22Rv1 (cell line): Measurements from ENCODE around the gene OLIG2.

Experiments
- H3K27ac ChIP-seq: fragments of 450-650 bp; 2 replicates; pipeline ENCODE4 v1.5.1; 2017
- CTCF ChIP-seq: fragments of 450-650 bp; IDR thresholded peaks from 2 replicates; pipeline ENCODE4 v1.5.1; 2017; ENCODE audit warnings: mild to moderate bottlenecking
- ZFX ChIP-seq: fragments of 450-650 bp; IDR thresholded peaks from 2 replicates; pipeline ENCODE4 v1.6.1; 2017; ENCODE audit warnings: antibody characterized with exemption, borderline replicate concordance

Gene OLIG2

GRCh38 chr21:33011462-33011861, 14.3 kb upstream of the OLIG2 start:
- H3K27ac ChIP-seq = no peak overlapping the region
- TF ChIP-seq CTCF = no peak
- TF ChIP-seq ZFX = no peak

DNA sequence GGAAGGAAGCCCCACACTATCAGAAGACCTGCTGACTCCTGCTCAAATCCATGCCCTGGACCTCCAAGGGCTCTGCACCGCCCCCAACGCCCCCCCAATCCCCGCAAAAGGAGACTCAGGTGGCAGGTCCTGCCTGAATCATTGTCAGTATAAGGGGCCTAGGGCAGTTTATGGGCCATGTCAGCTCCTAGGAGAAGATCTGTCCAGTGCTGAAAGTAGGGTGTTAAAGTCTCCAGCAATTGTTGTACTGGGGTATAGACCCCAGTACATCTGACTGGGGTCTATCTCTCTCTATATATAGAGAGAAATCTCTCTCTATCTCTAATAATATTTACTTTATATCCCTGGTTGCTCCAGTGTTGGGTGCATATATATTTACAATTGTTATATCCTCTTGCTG, 12.1 kb upstream of the OLIG2 start:
- no peak overlapping the region for H3K27ac ChIP-seq
- no peak for TF ChIP-seq CTCF
- no peak for TF ChIP-seq ZFX

GRCh38 chr21:33014331-33014730, 11.4 kb upstream of the OLIG2 start:
- TF ChIP-seq CTCF = no peak
- TF ChIP-seq ZFX = no peak
- no peak overlapping the region for H3K27ac ChIP-seq

DNA sequence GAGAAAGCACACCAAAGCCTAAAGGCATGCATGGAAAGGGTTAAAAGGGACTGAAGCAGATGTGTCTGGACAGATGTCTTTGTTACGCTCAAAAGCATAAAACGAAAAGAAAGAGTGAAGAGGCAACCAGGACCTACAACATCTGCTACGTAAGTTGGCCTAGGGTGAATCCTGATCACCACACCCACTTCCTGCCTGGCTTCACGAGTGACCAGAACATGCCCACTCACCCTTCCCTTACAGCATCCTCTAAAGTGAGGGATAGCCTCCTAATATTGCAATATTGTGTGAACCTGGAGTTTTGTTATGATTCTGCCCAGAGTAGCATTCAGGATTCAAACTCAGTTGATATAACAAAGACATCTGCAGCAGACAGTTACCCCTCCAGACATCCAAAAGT, 10.6 kb upstream of the OLIG2 start:
- no peak overlapping the region for H3K27ac ChIP-seq
- TF ChIP-seq ZFX (no peak), CTCF (no peak)

DNA sequence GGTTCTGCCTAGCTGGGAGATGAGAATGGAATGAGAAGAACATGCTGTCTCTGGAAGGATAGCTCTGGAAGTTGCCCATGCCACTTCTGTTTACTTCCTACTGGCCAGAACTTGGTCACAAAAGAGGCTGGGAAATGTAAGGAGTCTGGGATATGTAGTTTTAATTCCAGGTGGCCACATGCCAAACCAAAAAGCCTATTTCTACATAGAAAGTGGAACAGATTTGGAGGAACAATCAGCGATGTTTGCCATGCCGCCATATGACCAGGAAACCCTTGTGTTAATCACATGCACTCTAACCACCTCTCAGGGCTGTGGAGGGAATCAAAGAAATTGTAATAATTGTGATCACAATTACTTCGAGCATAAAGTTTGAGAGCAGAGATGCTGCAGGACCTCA, 10.0 kb upstream of the OLIG2 start:
- no peak overlapping the region for H3K27ac ChIP-seq
- TF ChIP-seq ZFX (no peak), CTCF (no peak)

DNA sequence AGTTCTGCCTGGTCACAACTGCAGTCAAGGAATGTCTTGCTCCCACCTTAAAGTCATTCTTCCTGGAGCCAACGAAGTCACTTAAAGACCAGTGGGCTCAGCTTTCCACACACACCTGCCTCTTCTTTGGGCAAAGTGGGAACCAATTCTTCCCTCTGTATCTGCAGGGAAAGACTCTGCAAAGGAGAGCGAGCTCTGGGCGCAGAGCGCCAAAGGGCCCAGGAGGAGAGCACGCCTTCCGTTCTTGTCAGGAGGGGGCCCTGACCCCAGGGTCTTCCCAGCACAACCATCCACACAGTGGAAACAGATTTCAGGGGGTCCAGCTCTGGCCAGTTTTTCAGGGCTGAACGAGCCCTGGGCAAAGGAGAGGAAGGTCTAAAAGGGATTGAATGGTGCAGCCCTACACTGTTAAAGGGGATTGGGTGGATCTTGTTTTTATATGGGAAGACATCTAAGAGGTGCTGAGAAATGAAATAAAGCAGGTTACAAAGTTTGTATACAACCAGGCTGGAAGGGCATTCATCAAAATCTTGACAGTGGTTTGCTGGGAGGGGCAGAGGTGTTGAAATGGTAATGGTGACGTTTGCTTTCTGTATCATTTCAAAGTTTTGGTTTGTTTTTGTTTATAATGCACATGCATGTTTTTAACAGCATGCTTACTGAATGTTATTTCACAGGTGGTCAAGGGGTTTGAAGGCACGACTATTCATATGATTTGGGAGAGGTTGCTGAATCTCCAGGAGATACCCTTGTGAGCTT, 6.8 kb upstream of the OLIG2 start:
- no peak for TF ChIP-seq ZFX
- TF ChIP-seq CTCF = no peak
- H3K27ac ChIP-seq = no peak overlapping the region

DNA sequence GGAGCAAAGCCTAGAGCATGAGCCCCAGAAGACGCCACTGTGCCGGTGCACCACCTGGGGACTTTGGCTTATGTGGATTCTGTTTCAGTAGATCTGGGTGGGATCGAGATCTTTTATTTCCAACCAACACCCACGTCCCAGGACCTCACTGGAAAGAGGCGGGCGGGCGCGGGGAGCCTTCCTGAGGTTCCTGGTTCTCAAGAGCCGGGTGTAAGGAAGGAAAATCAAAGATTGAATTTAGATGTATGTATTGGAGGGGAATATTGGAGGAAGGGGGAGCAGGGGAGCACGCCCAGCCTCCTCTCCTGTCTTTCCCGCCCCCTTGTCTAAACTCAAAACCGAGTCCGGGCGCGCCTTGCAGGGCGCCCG, 6.2 kb upstream of the OLIG2 start:
- H3K27ac ChIP-seq = no peak overlapping the region
- TF ChIP-seq CTCF = no peak
- TF ChIP-seq ZFX = no peak
